HG03103 (cell line): ENCODE results near the gene SMAD5.
A peak's percentile ranks its signal among the peaks of the same experiment; 100 is the strongest.

Experiments used
- ATAC-seq: cut with Tn5 transposase; IDR thresholded peaks from one replicate; pipeline ENCODE4 v1.9.1; 2021; ENCODE audit warnings: low read depth; ENCODE audit not compliant: unreplicated experiment

Gene SMAD5

DNA sequence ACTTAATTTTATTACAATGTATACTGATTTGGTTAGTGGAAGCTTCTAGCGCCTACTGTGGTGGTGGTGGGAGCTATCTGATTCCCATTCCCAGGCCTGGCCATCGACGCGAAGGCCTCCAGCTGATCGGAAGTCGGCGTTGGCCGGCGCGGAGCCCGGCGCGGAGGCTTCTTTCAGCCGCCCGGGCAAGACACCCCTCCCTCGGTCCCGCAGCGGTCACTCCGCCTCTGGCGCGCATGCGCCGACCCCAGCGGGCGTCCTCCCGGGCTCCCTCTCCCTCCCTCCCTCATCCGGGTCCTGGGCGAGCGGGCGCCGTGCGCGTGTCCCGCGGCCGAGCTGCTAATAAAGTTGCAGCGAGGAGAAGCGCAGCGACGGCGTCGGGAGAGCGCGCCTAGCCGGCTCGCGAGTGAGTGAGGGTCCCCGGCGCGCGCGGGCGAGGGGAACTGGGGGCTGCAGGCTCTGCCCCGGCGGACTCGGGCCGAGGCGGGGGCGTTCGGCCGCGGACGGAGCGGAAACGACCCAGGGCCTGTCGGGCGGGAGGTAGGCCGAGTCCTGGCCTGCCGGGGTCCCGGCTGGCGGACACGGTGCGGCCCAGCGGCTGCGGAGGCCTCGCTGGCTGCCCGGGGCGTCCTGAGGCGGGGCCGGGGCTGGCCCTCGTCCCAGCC is at the start of gene SMAD5:
Gene SMAD5 (plus strand): TSS at position 289 of the 665 bp plus-strand sequence. CDS start 20,916 bp downstream, outside the sequence.
- peak; percentile 82 for ATAC-seq

DNA sequence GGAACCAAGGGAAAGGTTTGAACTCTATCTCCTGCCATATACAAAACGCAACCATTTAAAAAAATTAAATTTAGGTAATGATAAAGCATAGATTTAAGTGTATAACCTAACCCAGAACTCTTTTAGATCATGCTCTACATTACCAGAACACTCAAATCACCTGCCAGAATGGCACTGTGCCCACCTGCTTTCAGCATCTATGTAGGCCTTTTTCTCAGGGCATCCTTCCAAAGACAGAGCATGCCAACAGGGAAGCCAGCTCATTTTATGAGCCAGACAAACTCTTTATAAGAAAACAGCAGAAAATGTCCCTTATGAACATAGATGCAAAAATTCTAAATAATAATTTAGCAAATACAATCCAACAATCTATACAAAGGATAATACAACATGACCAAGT is 47.9 kb upstream of the SMAD5 start:
- no peak for ATAC-seq

DNA sequence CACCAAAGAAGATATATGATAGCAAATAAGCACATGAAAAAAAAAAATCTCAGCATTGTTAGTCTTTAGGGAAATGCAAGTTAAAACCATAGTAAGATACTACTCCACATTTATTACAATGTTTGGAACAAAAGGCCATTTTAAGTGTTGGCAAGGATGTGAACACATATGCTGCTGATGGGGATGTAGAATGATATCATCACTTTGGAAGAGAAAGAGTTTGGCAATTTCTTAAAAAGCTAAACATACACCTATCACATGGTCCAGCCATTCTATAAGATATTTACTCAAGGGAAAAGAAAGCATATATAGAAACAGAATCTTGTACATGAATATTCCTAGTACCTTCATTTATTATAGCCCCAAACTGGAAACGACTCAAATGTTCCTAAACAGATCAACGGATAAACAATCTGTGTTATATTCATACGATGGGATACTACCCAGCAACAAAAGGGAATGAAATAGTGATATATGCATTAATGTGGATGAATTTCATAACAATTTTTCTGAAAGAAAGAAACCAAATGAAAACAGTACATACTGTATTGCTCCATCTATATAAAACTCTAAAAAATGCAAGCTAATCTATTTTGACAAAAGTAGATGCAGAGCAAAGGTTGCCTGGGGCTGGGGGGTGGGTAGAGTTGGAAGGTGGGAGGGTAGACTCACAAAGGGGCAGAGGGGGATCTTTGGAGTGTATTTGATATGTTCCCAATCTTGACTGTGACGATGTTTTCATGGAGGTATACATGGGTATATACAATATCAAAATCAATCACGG is 45.7 kb upstream of the SMAD5 start:
- ATAC-seq = no peak

DNA sequence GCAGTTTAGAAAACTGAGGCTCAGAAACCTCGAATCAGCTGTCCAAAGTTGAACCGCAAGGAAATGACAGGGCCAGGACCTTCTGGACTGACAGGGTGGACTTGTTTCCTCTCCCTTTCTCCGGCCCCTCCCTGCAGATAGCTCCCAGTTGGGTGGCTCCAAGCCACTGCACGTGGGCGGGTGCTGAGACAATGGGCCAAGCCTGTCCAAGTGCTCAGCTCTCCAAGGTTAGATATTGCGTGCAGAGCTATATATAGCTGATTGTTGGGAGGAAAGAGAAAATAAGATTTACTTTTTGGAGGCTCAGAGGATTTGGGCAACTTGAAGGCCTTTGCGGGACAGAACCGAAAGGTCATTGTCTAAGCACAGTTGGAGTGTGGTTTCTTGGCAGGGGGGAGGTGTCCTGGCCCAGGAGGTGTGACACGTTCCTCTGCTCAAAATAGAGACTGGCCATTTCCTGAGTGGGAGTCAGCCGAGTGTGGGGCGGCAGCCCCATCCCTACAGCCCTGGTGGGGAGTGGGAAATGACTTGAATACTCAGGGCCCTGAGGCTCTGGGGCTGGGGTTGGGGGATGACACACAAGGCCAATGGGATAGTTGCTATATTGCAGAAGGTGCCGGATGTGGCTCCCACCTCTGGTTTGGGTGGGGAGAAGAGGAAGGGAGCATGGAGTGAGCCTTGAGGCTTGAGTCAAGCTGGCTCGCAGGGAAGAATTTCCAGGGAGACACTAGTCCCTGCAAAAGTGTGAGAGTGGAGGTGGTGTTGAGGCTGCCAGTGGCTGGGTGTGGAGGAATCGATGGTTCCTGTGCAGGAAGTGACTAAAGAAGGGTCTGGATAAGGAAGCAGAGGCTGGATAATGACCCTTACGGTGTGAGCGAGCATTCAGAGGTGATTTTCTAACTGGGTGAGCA is 44.4 kb upstream of the SMAD5 start:
- no peak for ATAC-seq

DNA sequence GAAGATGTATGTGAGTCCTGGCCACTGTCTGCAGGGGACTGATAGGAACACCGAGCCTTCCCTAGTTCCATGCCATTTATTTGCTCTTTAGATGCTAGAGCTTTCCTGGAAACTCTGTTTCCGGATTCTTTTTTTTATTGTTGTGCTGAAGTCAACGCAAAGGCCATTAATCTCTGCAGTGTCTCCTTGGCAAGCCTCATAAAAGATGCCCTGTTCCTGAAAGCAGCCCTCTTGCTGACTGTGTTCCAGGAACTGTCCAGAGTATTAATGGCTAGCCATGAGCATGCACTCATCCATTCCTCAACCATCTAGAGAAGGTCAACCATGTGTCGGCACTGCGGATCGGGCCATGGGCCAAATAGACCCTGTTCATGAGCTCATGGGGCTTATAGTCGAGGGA is 42.9 kb upstream of the SMAD5 start:
- no peak for ATAC-seq

DNA sequence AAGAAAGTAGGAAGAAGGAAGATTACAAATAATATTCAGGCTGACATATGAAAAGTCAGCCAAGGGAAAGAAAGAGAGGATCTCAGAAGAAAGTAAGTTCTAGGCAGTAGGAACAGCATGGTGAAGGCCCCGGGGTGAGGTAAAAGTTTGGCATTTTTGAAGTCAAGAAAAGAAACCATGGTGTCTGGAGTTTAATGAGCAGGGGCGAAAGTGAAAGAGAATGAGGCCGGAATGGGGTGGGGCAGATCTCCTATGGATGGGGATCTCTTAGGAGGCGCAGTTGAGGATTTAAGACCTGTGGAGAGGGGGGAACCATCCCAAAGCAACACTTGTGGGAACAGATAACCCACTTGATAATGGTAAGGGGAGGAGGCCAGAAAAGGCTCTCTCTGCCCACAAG is 42.3 kb upstream of the SMAD5 start:
- ATAC-seq = no peak

DNA sequence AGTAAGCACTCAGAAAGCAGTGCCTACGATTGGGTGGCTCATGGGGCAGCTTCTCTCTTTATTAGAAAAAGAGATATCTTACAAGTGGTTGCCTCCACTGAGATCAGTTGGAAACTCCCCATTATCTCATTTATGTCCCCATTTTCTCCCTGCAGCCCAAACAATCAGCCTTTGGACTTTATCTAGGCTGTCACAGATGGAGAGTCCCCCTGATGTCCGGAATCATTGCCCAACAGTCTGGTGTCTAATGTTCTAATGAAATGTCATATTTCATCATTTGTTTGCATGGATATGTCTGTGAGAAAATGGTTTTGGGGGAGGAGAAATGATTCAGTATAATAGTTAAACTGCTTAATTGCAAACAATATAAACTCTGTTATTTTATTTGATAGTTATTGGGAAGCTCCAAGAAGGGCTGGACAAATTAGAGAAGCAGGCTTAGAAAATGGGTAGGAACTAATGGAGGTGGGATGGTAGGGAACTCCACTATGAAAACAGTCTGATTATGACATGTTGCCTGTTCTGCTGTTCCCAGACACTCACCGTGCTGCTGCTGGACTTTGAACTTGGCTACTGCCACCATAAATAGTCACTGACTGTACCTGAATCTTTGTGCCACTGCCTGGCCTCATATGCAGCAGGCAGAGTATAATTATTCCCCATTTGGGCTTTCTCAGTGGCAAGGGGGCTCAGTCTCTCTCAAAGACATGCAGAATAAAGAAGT is 38.3 kb upstream of the SMAD5 start:
- no peak for ATAC-seq

DNA sequence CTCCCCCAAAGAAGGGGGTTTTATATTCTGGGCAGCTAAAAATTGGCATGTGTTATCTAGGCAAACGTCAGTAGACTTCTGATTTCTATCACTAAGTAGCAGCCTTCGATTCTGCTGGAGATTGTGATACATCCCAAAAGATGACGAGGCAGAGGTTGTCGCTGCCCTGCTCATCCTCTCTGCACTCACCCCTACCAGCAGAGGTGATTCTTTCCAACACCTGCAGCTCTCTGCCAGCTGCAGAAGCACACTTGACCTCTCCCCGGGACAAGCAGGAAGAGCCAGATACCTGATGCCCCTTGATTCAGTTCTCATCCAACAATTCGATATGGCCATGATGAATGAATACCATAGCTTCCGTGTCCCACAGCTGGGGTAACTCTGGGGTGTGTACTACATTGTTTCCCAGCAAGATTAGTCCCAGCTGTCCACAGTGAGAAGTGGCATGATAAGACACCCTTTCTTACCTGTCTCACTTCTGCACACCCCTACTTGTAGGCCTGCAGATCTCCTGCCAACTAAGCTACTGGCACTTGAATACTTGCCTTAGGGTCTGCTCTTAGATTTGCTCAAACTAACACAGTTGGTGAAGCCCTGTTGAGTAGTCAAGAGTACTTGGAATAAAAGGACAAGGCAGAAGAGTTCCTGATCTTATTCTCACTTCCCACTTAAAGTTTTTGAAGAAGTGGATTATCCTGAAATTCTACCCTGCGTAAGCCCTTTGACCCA is 37.6 kb upstream of the SMAD5 start:
- ATAC-seq = no peak

DNA sequence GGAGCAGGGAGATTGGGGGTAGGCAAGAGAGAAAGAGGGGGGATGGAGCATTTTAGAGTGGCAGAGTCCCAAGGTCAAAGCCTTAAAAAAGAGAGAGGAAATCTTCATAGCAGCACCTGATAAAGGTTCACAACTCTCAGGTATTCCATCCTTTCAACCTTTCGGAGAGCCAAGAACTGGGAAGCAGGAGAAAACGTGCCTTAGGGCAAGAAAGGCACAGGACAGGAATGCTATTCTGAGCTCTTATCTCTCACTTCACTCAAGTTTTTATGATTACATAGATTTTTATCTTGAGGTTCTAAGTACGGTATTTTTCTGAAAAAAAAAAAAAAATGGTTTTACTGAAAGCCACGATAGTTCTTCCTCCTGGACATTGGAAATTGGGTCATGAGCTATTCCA is 34.5 kb upstream of the SMAD5 start:
- ATAC-seq = no peak

DNA sequence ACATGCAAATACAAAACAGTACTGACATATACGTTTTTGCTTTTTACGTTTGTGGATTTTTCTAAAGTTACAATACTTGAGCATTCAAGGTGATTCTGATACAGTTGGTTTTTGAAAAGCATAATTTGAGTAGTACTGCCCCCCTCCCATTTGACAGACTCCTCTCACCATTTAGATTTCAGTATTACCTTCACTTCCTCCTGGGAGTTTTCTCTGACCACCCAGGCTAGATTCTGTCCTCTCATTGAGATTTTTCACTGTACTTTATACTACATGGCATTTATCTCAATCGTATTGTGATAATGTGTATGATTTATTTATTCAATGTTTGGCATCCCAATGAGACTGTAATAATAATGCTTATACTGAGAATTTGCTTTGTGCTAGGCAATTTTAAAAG is 32.8 kb upstream of the SMAD5 start:
- ATAC-seq = no peak

DNA sequence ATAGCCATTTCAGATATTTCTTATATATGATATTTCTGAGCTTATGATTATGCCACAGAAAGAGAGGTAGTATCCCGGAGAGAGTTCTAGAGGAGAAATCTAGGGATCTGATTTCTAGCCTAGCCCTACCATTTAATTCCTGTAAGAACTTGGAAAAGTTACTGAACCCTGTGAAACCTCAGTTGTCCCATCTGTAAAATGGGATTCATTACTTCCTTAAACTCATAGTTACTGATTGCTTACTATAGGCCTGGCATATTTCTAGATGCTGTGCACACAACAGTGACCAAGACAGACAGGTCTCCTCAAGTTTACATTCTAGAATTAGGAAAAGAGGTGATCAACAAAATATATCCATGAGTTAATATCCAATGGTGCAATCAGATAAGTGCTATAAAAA is 30.8 kb upstream of the SMAD5 start:
- no peak for ATAC-seq

DNA sequence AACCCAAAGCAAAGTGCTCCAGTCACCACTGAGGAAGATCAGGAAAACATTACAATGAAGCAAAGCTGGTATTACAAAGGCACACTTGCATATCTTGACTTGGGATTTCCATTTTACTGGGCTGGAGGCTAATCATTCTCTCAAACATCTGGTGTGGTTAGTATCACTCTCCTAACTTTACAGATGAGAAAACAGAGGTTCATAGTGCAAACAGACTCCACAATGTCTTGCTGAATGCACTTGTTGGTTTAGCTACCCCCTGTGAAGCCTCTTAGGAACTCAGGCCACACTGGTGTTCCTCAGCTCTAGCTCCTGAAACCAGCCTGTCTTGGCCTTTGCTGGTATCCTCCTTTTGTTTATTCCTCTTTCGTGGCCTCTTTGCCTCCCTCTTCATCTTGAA is 29.5 kb upstream of the SMAD5 start:
- ATAC-seq = no peak

DNA sequence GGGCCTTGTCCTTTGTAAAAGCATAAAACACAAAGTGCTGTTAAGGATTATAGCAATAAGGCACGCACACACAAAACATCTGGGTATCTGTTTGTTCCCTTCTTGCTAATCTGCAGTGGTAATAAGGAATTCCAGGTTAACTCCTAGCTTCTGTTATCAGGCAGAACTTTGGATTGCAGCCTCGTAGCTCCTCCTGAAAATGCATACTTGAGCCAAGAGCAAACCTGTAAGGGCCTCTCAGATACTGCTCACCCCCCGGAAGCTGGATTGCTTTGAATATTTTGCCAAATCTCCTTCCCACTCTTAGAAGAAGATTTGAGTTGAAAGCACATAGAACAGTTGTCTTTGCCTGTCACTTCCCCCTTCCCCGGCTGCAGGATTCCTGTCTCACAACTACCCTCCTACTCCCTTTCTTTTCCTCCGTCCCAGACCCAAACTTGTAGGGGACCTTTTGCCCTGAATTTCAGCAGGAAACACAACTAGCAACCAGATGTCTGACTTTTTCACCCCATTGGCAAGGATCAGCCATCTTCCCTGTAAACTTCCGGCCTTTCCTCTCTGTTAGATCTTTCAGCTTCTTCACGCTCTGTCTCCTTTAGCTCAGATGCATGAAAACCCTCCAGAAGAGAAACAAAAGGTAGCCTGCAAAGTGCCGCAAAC is 28.2 kb upstream of the SMAD5 start:
- no peak for ATAC-seq

DNA sequence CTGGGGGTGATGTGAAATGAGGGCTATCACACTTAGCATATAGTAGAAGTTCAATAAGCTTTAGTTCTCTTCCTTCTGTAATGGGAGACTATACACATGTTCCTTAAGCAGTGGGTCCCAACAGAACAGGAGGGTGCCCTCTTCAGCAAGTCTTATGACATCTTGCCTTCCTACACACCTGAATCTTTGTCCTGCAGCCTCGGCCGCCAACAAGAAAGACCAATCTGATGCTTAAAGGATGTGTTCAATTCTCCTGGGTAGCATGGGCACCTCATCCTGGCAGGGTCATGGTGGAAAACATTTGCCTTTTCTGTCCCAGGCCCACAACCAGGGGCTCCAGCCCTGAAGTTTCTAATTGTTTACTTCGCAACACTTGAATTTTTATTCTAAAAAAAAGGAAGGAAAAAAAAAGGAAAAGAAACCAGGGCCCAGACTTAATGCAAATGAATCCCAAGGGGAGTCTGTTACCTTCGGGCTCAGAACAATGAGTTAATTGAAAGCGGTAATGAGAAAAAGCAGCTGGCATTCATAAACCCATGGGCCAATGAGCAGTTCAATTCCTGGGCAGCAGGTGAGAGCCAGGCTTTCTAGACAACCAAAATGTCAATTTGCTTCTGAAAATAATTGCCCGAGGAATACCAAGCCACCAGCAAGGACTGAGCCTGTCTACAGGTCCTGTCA is 26.2 kb upstream of the SMAD5 start:
- no peak for ATAC-seq

DNA sequence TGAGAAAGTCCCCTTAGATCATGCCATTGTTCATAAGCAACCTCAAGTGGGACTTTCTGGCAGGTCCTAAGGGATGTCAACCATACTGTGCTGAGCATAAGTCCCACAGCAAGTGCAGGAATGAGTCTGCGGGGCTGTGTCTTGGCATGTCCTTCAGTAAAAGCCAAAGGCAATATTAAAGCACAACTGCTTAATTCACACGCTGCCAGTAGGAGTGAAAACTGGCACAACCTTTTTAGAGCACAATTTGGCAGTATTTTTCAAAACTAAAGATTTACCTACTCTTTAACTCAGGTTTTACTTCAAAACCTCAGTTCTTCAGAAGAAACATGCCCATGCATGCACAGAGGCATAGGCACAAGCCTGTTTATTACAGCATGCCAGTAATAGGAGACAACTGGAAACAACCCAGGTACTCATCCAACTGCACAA is 24.4 kb upstream of the SMAD5 start:
- no peak for ATAC-seq

DNA sequence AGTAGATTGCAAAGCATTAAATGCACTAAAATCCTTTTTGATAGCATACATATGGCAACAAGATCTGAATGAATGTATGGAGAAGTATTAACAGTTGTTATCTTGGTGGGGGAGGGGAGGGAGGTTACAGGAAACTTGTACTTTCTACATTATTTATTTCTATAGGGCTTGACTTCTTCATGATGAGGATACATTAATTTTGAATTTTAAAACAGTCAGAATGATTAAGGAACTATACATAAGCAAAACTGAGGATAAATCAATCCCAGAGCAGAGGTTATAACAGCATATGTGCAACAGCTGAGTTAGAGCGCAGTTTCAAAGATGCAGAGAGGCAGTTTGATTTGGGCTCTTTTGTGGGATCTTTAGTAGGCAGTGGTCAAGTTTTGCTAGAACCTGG is 23.9 kb upstream of the SMAD5 start:
- no peak for ATAC-seq

DNA sequence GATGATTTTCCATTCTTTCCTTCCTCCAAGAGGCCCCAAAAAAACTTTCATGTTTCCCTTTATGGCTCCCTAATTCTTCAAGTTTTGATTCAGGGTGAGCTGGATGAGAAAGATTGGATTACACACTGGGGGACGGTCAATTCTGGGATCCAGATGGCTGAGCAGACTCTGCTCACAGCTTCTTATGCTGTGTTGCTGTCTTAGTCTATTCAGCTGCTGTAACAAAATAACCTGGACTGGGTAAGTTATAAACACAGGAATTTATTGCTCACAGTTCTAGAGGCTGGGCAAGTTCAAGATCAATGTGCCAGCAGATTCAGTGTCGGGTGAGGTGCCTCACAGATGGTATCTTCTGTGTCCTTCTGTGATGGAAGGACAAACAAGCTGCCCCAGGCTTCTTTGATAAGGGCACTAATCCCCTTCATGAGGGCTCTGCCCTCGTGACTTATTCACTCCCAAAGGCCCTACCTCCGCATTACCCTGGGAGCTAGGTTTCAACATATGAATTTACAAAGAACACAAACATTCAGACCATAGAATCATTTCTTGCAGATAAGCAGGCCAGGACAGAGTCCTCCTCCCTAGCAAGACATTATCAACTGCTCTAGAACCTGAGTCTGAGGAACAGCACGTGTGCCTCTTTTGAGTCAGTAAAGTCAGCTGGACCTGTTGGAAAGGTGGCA is 23.1 kb upstream of the SMAD5 start:
- no peak for ATAC-seq

DNA sequence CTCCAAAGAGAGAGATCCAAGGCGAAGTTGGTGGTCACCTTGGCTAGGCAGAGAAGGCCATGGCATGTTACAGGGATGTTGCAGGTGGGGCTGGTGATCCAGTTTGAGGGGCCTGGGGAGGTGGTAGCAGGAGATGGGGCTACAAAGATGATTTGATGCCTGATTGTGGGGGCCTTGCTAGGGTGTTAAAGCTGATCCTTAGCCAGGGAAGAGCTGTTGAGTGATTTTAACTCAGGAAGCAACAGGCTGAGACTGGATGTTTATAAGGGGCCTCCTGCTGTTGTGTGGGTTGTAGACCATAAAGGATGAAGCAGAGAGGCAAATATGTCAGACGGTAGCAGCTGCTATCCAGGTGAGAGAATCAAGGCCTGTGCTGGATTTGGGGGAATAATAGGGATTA is 19.0 kb upstream of the SMAD5 start:
- no peak for ATAC-seq
